Esophagus (tissue), 2 donors: ENCODE measurements around the gene ARID1B. TPM values are rescaled to one million over a fixed set of nuclear protein-coding genes. Genes with fewer than 3 reads are reported as not detected.

Source experiments
- H3K27ac ChIP-seq, 2 donors: one replicate each; pipeline ENCODE4 v1.5.1; 2013; ENCODE audit warnings: low read depth in 2 of 2, mild to moderate bottlenecking in 2 of 2, inconsistent platforms in 1 of 2, low read length in 1 of 2, moderate library complexity in 1 of 2
- H3K27me3 ChIP-seq, 2 donors: one replicate each; pipeline ENCODE4 v1.6.1; 2013; ENCODE audit warnings: low read length in 2 of 2, control low read depth in 1 of 2, mild to moderate bottlenecking in 1 of 2; ENCODE audit not compliant: insufficient read depth in 2 of 2, control insufficient read depth in 1 of 2
- H3K36me3 ChIP-seq, 2 donors: one replicate each; pipeline ENCODE4 v1.6.1; 2013; ENCODE audit warnings: low read length in 1 of 2; ENCODE audit not compliant: control insufficient read depth in 2 of 2, insufficient read depth in 2 of 2
- H3K4me1 ChIP-seq, 2 donors: one replicate each; pipeline ENCODE4 v1.6.1; 2013; ENCODE audit warnings: low read length in 1 of 2; ENCODE audit not compliant: control insufficient read depth in 2 of 2, insufficient read depth in 2 of 2
- H3K4me3 ChIP-seq, 2 donors: one replicate each; pipeline ENCODE4 v1.5.1; 2013; ENCODE audit warnings: low read length in 2 of 2, mild to moderate bottlenecking in 2 of 2, low read depth in 1 of 2, moderate library complexity in 1 of 2
- H3K9me3 ChIP-seq, 2 donors: one replicate each; pipeline ENCODE4 v1.6.1; 2013; ENCODE audit warnings: mild to moderate bottlenecking in 2 of 2, low read depth in 1 of 2, low read length in 1 of 2, moderate library complexity in 1 of 2; ENCODE audit not compliant: control insufficient read depth in 2 of 2, insufficient read depth in 1 of 2
- WGBS, 2 donors: extraction: QIAGEN DNeasy Blood & Tissue Kit; methylation state at CpG; one replicate each; pipeline ENCODE4 v1.1.7; 2013; 5-methylcytosine and 5-hydroxymethylcytosine counted together
- polyA plus RNA-seq, 2 donors: library from polyadenylated mRNA; stranded (reverse); fragments of 200-250 nt; gene quantifications; one replicate each; pipeline ENCODE4 v1.2.3, GENCODE V29; 2013
- donor health status: healthy with polysubstance abuse.
- donor health status: Bipolar disorder and iron deficiency.

Gene ARID1B
- polyA plus RNA-seq, 2 donors: 15.9 to 16.1 TPM

DNA sequence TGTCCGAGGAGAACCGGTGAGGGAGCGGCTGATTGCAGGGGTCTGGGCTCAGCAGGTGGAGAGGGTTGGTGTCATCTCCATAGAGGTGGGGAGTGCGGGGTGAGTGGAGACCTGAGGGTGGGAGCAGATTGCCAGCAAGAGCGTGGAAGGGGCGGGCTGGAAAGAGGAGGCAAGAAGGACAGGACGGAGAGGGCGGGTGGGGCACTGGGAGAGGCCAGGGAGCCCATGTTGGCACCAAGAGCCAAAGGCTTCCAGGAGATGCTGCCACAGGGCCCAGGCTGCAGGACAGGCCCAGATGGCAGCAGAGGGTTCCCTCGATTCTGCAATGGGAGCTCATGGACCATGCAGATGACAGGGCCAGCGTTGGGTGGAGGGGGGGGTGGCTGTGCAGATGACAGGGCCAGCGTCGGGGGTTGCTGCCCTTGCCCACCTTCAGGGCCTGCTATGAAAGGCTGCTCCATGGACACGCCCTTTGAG, 440.8 kb downstream of the ARID1B start:
- Histone ChIP-seq H3K4me1 (peaks cover 0 to 20% of the 10 kb centered on the region in 2 donors), H3K36me3 (no peaks in the 10 kb centered on the region), H3K27me3 (no peaks in the 10 kb centered on the region), H3K4me3 (no peak overlapping the region), H3K9me3 (no peaks in the 10 kb centered on the region), H3K27ac (no peak overlapping the region)
- 90 to 92% methylated on average over 10 to 13 of the region's 13 CpGs for WGBS, 2 donors

DNA sequence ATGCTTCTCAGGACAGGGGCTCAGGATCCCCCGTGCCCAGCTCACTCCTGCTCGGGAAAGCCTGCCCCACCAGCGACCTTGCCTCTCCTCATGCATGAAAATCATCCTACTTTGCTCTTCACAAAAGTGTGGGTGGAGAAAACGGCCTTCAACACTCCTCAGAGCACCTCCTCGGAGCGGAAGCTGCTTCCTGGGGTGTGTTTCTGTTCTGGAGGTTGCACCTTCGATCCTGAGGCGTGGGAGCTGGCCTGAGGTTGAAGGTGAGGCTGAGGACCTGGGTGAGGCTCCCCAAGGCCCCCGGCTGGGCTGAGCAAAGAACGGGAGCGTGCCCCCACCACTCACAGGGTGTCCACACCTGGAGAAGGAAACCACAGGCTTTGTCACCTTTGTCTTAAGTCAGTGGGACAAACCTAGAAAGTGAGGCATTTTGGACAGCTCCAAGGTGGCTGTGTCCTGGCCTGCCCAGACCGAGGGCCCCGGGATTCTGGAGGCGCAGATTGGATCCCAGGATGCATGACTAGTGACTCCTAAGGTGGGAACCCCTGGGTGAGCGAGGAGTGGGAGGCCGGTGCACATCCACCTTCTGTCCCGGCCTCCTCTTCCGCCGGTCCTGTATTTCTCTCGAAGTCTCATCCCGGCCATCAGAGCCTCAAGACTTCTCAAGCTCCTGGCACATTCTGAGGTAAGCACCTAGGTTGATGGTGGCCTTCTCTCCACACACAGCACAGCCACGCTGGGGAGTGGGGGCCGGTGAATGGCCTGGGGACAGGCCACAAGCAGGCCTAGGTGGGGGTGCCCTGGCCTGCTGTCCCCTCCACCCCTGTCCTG, 441.4 kb downstream of the ARID1B start:
- H3K27me3 ChIP-seq: no peaks in the 10 kb centered on the region
- H3K4me1 ChIP-seq: peaks cover 0 to 20% of the 10 kb centered on the region in 2 donors
- H3K4me3 ChIP-seq: no peak overlapping the region
- no peaks in the 10 kb centered on the region for H3K9me3 ChIP-seq
- H3K36me3 ChIP-seq: no peaks in the 10 kb centered on the region
- H3K27ac ChIP-seq: no peak overlapping the region
- WGBS, 2 donors: 84% methylated on average over 23 of the region's 23 CpGs

DNA sequence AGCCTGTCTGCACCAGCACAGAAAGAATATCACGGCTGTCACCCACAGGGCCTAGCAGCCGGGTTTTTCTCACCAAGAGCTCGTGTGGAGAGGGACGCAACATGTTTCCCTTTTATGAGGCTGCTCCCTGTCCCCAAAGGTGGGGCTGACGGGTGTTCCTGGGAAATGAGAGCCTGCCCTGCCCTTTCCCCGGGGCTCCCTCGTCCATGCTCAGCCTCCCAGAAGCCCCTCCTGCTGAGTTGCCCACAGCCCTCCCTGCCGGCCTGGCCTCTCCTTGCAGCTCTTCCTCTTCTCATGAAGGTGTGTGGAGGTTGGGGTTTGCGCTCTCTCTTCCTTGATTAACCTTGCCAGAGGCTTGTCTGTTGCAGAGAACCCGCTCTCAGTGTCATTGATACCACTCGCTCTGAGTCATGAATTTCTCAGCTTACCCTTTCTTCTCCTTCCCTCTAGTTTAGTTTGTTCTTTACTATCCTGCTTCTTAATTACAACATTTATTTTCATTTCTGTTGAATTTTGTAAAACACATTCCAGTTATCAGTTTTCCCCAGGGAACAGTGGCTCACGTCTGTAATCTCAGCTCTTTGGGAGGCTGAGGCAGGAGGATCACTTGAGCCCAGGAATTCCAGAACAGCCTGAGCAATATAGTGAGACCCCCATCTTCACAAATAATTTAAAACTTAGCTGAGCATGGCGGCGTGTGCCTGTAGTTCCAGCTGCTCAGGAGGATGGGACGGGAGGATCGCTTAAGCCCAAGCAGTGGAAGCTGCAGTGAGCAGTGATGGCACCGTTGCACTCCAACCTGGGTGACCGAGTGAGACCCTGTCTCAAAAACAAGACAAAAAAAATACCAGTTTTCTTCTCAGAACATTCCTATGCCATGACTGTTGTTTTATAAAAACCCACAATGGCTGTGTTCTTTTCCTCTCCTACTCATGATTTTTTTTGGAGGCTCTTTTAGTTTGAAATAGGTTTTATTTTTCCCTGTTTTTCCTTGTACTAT, 442.3 kb downstream of the ARID1B start:
- H3K27ac ChIP-seq: peak overlapping the region in 1 of 2 donors; percentile 33

DNA sequence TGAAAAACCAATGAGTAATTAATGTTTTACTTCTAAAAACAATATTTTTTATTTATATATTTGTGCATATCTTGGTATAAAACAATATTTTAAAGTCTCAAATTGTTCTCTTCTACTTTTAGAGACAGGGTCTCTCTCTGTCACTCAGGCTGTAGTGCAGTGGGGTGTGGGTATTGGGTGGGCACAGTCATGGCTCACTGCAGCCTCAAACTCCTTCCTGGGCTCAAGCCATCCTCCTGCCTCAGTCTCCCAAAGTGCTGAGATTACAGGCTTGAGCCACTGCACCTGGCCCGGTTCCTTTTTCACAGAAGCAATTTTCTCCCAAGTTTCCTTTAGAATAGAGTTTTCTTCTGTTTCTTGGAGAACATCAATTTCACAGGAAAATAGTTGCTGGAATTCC, 443.3 kb downstream of the ARID1B start:
- H3K9me3 ChIP-seq: no peaks in the 10 kb centered on the region
- no peak overlapping the region for H3K27ac ChIP-seq
- no peaks in the 10 kb centered on the region for H3K27me3 ChIP-seq
- peaks cover 2 to 21% of the 10 kb centered on the region in 2 donors for H3K4me1 ChIP-seq
- H3K36me3 ChIP-seq: no peaks in the 10 kb centered on the region
- no peak overlapping the region for H3K4me3 ChIP-seq
- 90 to 97% methylated on average over 1 of the region's 1 CpG for WGBS, 2 donors

More for the DNA sequence above, 442.3 kb downstream of the ARID1B start:
- 81 to 84% methylated on average over 18 of the region's 18 CpGs for WGBS, 2 donors
- H3K4me3 ChIP-seq: no peak overlapping the region
- H3K36me3 ChIP-seq: no peaks in the 10 kb centered on the region
- no peaks in the 10 kb centered on the region for H3K27me3 ChIP-seq
- H3K4me1 ChIP-seq: peaks cover 0 to 20% of the 10 kb centered on the region in 2 donors
- no peaks in the 10 kb centered on the region for H3K9me3 ChIP-seq

DNA sequence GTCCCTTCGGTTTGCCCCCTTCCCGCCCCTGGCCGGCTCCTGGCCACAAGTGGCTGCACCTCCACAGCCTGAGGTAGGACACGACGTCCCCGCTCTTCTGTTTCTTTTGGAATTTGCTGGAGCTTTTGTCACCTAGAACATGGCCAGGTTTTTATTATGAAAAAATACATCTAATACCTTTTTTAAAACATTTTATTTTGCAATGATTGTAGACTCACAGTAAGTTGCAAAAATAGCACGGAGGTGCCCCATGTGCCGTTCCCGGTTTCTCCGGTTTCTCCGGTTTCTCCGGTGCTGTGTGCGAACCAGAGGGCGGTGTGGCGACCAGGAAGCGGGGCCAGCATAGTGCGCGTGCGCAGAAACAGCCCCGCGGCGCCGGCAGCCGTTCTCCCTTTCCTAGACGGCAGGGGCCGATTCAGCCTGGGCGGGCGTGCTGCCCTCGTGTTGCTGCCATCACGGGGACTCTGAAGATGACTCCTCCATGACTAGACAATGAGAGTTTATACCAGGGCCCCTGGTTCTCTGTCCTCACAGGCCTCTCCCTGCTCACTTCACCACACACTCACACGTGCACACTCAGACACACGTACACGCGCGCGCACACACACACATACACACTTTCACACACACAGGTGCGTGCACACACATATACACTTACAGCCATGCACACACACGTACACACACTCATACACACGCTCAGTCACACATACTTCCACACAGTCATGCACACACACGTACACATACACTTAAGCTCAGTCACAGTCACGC, 444.1 kb downstream of the ARID1B start:
- peak overlapping the region in 1 of 2 donors; percentile 26 for H3K4me3 ChIP-seq
- H3K9me3 ChIP-seq: no peaks in the 10 kb centered on the region
- no peaks in the 10 kb centered on the region for H3K36me3 ChIP-seq
- H3K4me1 ChIP-seq: peaks cover 3 to 23% of the 10 kb centered on the region in 2 donors
- peak overlapping the region; percentile 58 to 87 for H3K27ac ChIP-seq
- WGBS, 2 donors: 23 to 24% methylated on average over 41 of the region's 41 CpGs
- no peaks in the 10 kb centered on the region for H3K27me3 ChIP-seq

DNA sequence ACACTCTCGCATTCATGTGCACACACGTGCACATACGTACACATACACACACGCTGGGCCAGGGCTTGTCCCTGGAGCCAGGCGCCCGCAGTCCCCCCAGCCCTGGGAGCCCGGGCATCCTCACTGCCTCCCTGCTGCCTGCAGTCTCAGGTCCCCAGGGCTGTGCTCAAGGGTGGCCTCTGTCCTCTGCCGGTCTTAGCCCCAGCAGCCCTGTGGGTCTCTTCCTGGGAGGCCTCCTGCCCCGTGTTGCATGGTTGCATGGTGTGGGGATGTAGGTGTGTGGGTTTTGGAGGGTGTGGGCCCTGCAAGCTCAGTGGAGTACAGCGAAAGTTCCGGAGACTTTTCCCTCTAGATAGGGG, 444.6 kb downstream of the ARID1B start:
- Histone ChIP-seq H3K4me3 (no peak overlapping the region), H3K9me3 (no peaks in the 10 kb centered on the region), H3K27me3 (no peaks in the 10 kb centered on the region), H3K4me1 (peaks cover 3 to 23% of the 10 kb centered on the region in 2 donors), H3K36me3 (no peaks in the 10 kb centered on the region), H3K27ac (no peak overlapping the region)
- WGBS, 2 donors: 86 to 88% methylated on average over 11 of the region's 11 CpGs

DNA sequence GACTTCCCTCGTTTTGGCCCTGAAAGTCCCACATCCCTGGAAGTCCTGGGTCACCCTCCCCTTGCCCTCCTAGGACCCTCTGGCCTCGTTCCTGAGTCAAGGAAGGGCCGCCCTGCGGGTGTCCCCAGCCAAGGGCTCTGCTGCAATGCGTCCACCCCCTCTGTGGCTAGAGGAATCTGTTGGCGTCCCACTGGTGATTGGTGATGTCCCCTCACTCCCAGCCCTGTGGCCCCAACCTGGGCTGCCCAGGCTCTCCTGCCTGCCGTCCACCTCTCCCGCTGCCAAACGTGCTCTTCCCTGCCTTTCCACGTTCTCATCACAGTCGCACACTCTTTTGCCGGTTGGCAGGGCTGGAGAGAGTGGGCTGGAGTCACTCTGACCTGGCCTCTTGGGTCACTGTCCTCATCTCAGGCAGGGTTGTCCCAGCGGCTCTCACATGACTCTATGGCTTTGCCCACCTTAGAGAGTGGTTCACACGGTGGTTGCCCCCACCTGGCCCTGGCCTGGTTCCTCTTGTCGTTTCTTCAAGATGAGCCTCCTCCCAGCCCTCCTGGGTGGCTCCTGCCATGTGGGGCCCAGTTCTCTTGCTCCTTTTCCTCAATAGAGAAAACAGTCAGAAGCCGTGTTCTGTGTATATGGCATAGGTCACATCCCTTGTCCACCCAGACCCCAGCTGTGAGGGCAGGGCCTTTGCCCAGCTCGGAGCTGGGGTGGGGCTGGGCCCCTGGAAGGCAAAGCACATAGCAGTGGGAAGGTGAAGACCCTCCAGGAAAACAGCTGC, 445.2 kb downstream of the ARID1B start:
- 90 to 92% methylated on average over 17 of the region's 17 CpGs for WGBS, 2 donors
- Histone ChIP-seq H3K36me3 (no peaks in the 10 kb centered on the region), H3K27ac (no peak overlapping the region), H3K4me1 (peaks cover 3 to 25% of the 10 kb centered on the region in 2 donors), H3K9me3 (no peaks in the 10 kb centered on the region), H3K27me3 (no peaks in the 10 kb centered on the region), H3K4me3 (no peak overlapping the region)

DNA sequence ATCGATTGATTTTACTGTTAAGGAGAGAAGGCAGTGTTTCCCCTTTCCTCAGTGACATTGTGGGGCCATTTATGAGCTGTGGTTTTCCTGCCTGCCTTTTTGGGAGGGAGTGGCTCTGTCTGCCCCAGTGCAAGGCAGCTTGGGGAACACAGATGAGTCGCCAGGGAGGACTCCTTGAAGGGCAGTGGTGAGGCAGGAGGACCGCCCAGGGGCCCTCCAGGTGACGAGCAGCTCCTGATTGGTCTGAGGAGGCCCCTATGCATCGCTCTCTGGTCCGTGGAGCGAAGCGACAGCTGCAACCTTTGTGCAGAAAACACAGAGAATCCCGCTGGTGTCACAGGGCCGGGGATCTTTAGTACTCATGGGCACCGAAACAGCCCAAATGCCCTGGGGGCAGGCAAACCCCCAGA, 445.8 kb downstream of the ARID1B start:
- Histone ChIP-seq H3K4me1 (peaks cover 3 to 27% of the 10 kb centered on the region in 2 donors), H3K27me3 (no peaks in the 10 kb centered on the region), H3K9me3 (no peaks in the 10 kb centered on the region), H3K27ac (no peak overlapping the region), H3K4me3 (no peak overlapping the region), H3K36me3 (no peaks in the 10 kb centered on the region)
- 78 to 86% methylated on average over 11 of the region's 11 CpGs for WGBS, 2 donors
